Pancreas (tissue), 10 donors: ENCODE data around the gene MRPS35. TPM values are rescaled to one million over a fixed set of nuclear protein-coding genes. Genes with fewer than 3 reads are reported as not detected.
A peak's percentile ranks its signal among the peaks of the same experiment; 100 is the strongest.

Source experiments
- ATAC-seq, 4 donors: fragments of 200-7000 bp; cut with Tn5 transposase; one replicate each; pipeline versions ENCODE4 v1.8.0 to v1.9.1; 2020; ENCODE audit warnings: mild to moderate bottlenecking in 4 of 4, moderate library complexity in 4 of 4
- DNase-seq, 6 donors: peaks; one replicate each; pipeline ENCODE4 v3.0.0-alpha.2; 2020
- FAIRE-seq: peaks from 2 replicates; lab custom pipeline; 2012; peaks lifted over from hg19 to GRCh38; lab: Jason Lieb, UNC
- H3K27ac ChIP-seq, 4 donors: fragments of 200-600 bp; sonication (generic); 1 replicate in 3 of 4; 2 replicates in 1 of 4; pipeline versions ENCODE4 v1.5.0 to v1.8.0; 2020
- H3K27me3 ChIP-seq, 4 donors: fragments of 200-600 bp; one replicate each; pipeline ENCODE4 v1.8.0; 2021
- H3K36me3 ChIP-seq, 3 donors: fragments of 200-600 bp; sonication (generic) in 1 of 3; one replicate each; pipeline versions ENCODE4 v1.5.0 to v1.8.0; 2020 to 2021
- H3K4me1 ChIP-seq, 3 donors: fragments of 200-600 bp; one replicate each; pipeline ENCODE4 v1.8.0; 2021
- H3K4me3 ChIP-seq, 4 donors: fragments of 200-600 bp; sonication (generic) in 2 of 4; one replicate each; pipeline versions ENCODE4 v1.5.0 to v1.8.0; 2020 to 2021
- H3K9me3 ChIP-seq, 4 donors: fragments of 200-600 bp; one replicate each; pipeline ENCODE4 v1.8.0; 2021
- CTCF ChIP-seq, 4 donors: fragments of 200-600 bp; sonication (generic) in 3 of 4; IDR thresholded peaks; one replicate each; pipeline versions ENCODE4 v1.5.0 to v1.8.0; 2021; ENCODE audit warnings: antibody characterized with exemption in 4 of 4
- WGBS, 2 donors: extraction: QIAGEN DNeasy Blood & Tissue Kit; methylation state at CpG; one replicate each; pipeline ENCODE4 v1.1.7; 2013; 5-methylcytosine and 5-hydroxymethylcytosine counted together
- intact Hi-C, 3 donors: fragments of 100-400 bp; cut with DNase I; formaldehyde crosslinking; loops; one replicate each; pipeline versions ENCODE4 v1.11.1 to v1.14.2; 2022
- polyA plus RNA-seq, 2 donors: library from polyadenylated mRNA; stranded (reverse); fragments of 200-250 nt; gene quantifications; one replicate each; pipeline ENCODE4 v1.2.3, GENCODE V29; 2013
- total RNA-seq, 6 donors: library from RNA; stranded (reverse); fragmentation: NEBNext Ultra II Directional in 4 of 6; extraction: Animal tissue kit (Norgen Biotek cat#: 25700) in 4 of 6; gene quantifications; one replicate each; pipeline versions ENCODE4 v1.2.1 to v1.2.4, GENCODE V29; 2021 to 2023
- donor health status: healthy with polysubstance abuse.
- donor health status: DM: no; HTN: no; CAD: no; lungs with moderate emphysema.
- donor health status: DM: no; HTN: no; CAD: no.
- donor health status: control.
- donor health status: control.
- donor health status: Bipolar disorder and iron deficiency.
- donor health status: DM: yes; HTN: yes; CAD: no.
- donor health status: DM: no; HTN: no; CAD: no.
- donor health status: DM: no; HTN: no; CAD: no.
- donor health status: DM: yes; HTN: yes; CAD: no.

Gene MRPS35
- total and polyA plus RNA-seq, 8 donors = 8.2 to 21.4 (median 14.9) TPM

- H3K36me3 ChIP-seq = no peaks in the 10 kb centered on the region
- H3K4me3 ChIP-seq = no peak overlapping the region
- DNase-seq (no peak), FAIRE-seq (no peak), ATAC-seq (no peak)
- no peaks in the 10 kb centered on the region for H3K27me3 ChIP-seq
- no peaks in the 10 kb centered on the region for H3K4me1 ChIP-seq
- intact Hi-C loops = no loop called here
- H3K9me3 ChIP-seq = no peaks in the 10 kb centered on the region
- no peak overlapping the region for H3K27ac ChIP-seq
- TF ChIP-seq CTCF (IDR thresholded peaks at IDR 0.05) = no peak
- WGBS, 2 donors = 41 to 46% methylated on average over 5 of the region's 5 CpGs
These were observed 61.9 kb downstream of the MRPS35 start for GRCh38 chr12:27772328-27773049.

- no peak for ATAC-seq
- Histone ChIP-seq H3K9me3 (no peaks in the 10 kb centered on the region), H3K27ac (no peak overlapping the region), H3K4me3 (no peak overlapping the region), H3K36me3 (no peaks in the 10 kb centered on the region), H3K27me3 (no peaks in the 10 kb centered on the region), H3K4me1 (peaks cover 0 to 12% (median 11%) of the 10 kb centered on the region in 3 donors)
- 85 to 90% methylated on average over 5 of the region's 5 CpGs for WGBS, 2 donors
- intact Hi-C loops = no loop called here
- no peak for DNase-seq
- no peak for TF ChIP-seq CTCF (IDR thresholded peaks at IDR 0.05)
- FAIRE-seq = no peak
These were observed 66.5 kb downstream of the MRPS35 start for GRCh38 chr12:27777141-27777540.

GRCh38 chr12:27778206-27778605 is 67.6 kb downstream of the MRPS35 start:
- H3K4me1 ChIP-seq = peaks cover 0 to 20% (median 17%) of the 10 kb centered on the region in 3 donors
- H3K36me3 ChIP-seq = no peaks in the 10 kb centered on the region
- no peak for DNase-seq
- WGBS, 2 donors = 42 to 53% methylated on average over 1 of the region's 1 CpG
- intact Hi-C loops = no loop called here
- no peak for TF ChIP-seq CTCF (IDR thresholded peaks at IDR 0.05)
- H3K27ac ChIP-seq = no peak overlapping the region
- H3K27me3 ChIP-seq = no peaks in the 10 kb centered on the region
- no peak for ATAC-seq
- H3K4me3 ChIP-seq = no peak overlapping the region
- no peaks in the 10 kb centered on the region for H3K9me3 ChIP-seq
- no peak for FAIRE-seq

GRCh38 chr12:27779416-27779919 is 68.8 kb downstream of the MRPS35 start:
- Histone ChIP-seq H3K27ac (peak overlapping the region; percentile 70 to 91 (median 90)), H3K36me3 (no peaks in the 10 kb centered on the region), H3K9me3 (no peaks in the 10 kb centered on the region), H3K4me3 (peak overlapping the region; percentile 63 to 87 (median 76)), H3K27me3 (no peaks in the 10 kb centered on the region), H3K4me1 (peaks cover 0 to 21% (median 17%) of the 10 kb centered on the region in 3 donors)
- no peak for FAIRE-seq
- DNase-seq = peak in 5 of 6 donors; percentile 7 to 56 (median 20)
- 1 to 2% methylated on average over 36 of the region's 36 CpGs for WGBS, 2 donors
- no peak for ATAC-seq
- intact Hi-C loops = no loop called here
- TF ChIP-seq CTCF (IDR thresholded peaks at IDR 0.05) = no peak
